Chondrocyte (in vitro differentiated cells): ENCODE results near the gene SYNJ2. TPM values are rescaled to one million over a fixed set of nuclear protein-coding genes. Genes with fewer than 3 reads are reported as not detected.

ENCODE experiments used
- DNase-seq: peaks from one replicate; pipeline ENCODE4 v3.0.0; 2021; ENCODE audit warnings: mixed read lengths, low spot score
- H3K27ac Mint-ChIP-seq: one replicate; pipeline ENCODE4 v1.8.0; 2021; ENCODE audit warnings: mild to moderate bottlenecking, moderate library complexity, mixed read lengths; ENCODE audit not compliant: unreplicated experiment
- H3K27me3 Mint-ChIP-seq: 2 replicates; pipeline ENCODE4 v1.8.0; 2021; ENCODE audit warnings: low read depth, mixed read lengths
- H3K36me3 Mint-ChIP-seq: 2 replicates; pipeline ENCODE4 v1.8.0; 2021; ENCODE audit warnings: low read depth, mixed read lengths
- H3K4me1 Mint-ChIP-seq: 2 replicates; pipeline ENCODE4 v1.8.0; 2021; ENCODE audit warnings: low read depth, mild to moderate bottlenecking, mixed read lengths
- H3K4me3 Mint-ChIP-seq: one replicate; pipeline ENCODE4 v1.8.0; 2021; ENCODE audit warnings: mild to moderate bottlenecking, moderate library complexity, mixed read lengths; ENCODE audit not compliant: unreplicated experiment
- H3K9me3 Mint-ChIP-seq: 2 replicates; pipeline ENCODE4 v1.8.0; 2021; ENCODE audit warnings: low read depth, mixed read lengths
- total RNA-seq: library from RNA; stranded (reverse); gene quantifications from 3 replicates; pipeline ENCODE4 v1.2.1, GENCODE V29; 2021
- TF ChIP-seq, protein P1 (sequence below): fragments of 200-600 bp; sonication (generic); IDR thresholded peaks from 2 replicates; pipeline ENCODE4 v1.5.0; 2021; ENCODE audit warnings: antibody characterized with exemption, mild to moderate bottlenecking, moderate library complexity

The SYNJ2 gene
- total RNA-seq, 1 donor from 2014 or later: 53.1 TPM

DNA sequence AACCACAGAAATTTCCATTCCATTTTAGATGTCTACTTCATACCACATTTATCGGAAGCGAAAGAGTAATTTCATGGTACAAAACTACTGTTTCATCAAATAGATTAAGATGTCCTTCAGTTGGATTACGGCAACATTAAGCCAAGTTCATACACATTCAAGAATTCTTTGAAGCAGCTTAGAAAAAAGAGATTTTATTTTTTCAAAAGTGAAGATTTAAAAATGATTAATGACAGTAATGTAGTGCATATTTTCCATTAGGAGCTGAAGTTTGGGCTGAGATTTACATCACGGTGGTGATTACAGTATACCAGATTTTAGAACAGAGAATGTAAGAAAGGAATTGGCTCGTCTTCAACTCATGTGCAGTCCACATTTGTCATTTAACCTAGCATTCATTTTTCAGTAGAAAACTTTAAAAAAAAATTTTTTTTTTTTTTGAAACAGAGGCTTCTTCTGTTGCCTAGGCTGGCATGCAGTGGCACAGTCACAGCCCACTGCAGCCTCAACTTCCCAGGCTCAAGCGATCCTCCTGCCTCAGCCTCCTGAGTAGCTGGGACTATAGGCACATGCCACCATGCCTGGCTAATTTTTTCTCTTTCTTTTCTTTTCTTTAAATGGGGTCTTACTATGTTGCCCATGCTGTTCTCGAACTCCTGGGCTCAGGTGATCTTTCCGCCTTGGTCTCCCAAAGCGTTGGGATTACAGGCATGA, 1.9 kb downstream of the SYNJ2 start:
- no peaks in the 10 kb centered on the region for H3K9me3 Mint-ChIP-seq
- H3K27me3 Mint-ChIP-seq: no peaks in the 10 kb centered on the region
- H3K27ac Mint-ChIP-seq: peak overlapping the region; percentile 76
- peaks cover 46% of the 10 kb centered on the region for H3K4me1 Mint-ChIP-seq
- DNase-seq: no peak
- peak overlapping the region; percentile 87 for H3K4me3 Mint-ChIP-seq
- no peaks in the 10 kb centered on the region for H3K36me3 Mint-ChIP-seq
- TF ChIP-seq, protein P1, sequence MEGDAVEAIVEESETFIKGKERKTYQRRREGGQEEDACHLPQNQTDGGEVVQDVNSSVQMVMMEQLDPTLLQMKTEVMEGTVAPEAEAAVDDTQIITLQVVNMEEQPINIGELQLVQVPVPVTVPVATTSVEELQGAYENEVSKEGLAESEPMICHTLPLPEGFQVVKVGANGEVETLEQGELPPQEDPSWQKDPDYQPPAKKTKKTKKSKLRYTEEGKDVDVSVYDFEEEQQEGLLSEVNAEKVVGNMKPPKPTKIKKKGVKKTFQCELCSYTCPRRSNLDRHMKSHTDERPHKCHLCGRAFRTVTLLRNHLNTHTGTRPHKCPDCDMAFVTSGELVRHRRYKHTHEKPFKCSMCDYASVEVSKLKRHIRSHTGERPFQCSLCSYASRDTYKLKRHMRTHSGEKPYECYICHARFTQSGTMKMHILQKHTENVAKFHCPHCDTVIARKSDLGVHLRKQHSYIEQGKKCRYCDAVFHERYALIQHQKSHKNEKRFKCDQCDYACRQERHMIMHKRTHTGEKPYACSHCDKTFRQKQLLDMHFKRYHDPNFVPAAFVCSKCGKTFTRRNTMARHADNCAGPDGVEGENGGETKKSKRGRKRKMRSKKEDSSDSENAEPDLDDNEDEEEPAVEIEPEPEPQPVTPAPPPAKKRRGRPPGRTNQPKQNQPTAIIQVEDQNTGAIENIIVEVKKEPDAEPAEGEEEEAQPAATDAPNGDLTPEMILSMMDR: no peak

DNA sequence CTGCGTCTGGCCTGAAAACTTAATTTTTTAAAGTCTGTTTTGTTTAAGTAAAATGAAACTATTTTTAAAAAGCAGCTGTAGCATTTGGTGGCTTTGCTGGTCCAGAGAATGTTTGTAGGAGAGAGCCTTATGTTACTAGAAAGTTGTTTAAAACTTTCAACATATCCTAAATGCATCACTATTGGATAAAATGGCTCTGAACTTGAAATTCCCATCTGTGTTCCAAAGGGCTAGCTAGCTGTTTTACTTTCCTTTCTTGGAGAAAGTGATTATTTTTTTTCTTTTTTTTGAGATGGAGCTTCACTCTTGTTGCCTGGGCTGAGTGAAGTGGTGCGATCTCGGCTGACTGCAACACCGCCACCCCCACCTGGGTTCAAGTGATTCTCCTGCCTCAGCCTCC, 2.5 kb downstream of the SYNJ2 start:
- peaks cover 52% of the 10 kb centered on the region for H3K4me1 Mint-ChIP-seq
- TF ChIP-seq, protein P1: no peak
- H3K27ac Mint-ChIP-seq: peak overlapping the region; percentile 76
- peak overlapping the region; percentile 57 for H3K4me3 Mint-ChIP-seq
- H3K27me3 Mint-ChIP-seq: no peaks in the 10 kb centered on the region
- DNase-seq: peak; percentile 28
- H3K36me3 Mint-ChIP-seq: no peaks in the 10 kb centered on the region
- H3K9me3 Mint-ChIP-seq: no peaks in the 10 kb centered on the region

DNA sequence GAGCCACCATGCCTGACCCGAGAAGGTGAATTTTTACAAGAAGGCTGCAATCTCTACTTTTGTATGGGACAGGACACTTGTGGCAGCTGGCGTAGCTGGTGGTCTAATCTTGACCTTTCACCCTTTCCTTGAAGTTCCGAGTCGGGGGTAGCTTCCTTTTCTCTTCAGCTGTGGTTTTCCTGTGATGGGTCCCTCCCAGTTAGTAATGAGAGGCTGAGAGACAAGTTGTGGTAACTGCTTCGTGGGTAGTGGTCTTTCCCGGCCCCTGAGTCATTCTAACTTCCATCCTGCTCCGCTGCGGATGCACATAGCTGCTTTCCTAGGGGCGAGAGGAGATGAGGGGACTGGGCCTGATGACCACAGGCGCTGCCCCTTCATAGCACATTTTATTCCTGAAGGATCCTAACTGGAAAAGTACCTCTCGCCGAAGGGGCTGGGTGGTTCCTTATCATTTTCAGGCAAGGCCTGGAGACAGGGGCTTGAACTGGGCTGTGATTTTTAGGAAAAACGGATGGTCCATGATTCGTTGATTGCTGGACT, 3.1 kb downstream of the SYNJ2 start:
- Mint-ChIP-seq H3K27me3 (no peaks in the 10 kb centered on the region), H3K9me3 (no peaks in the 10 kb centered on the region), H3K4me1 (peaks cover 58% of the 10 kb centered on the region), H3K27ac (no peak overlapping the region), H3K36me3 (no peaks in the 10 kb centered on the region), H3K4me3 (no peak overlapping the region)
- TF ChIP-seq, protein P1: no peak
- DNase-seq: peak; percentile 15

DNA sequence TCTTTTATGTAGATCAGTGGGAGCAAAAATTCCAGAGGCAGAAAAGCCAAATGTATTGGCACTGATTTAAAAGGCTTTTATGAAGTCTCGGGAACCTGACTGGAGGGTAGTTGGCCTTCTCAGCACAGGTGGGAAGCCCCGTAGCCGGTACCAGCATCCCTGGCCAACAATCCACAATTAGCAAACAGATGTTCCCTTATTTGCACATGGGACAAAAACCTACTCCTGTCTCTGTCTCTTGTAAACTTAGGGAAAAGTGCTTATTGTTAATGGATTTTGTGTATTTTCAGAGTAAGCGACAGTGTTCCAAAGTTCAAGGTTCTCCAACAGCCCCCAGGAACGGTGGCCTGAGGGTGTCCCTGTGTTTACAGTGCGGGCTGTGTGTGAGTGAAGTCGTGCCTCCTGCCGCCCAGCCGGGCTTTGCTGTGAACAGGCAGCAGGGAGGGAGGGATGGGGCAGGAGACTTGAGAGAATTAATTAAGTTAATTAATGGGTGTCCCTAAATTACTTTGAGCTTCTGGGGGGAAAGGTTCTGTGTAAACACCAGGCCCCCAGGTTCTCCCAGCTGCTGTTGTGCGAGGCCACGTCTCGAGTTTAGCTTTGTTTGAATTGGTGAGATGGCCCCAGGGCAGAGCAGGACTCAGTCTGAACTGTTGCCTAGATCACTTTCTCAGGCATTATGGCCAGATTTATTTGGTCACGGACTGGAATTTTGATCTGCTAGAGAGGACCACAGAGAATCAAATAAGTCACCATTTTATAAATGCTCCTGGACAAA, 3.9 kb downstream of the SYNJ2 start:
- Mint-ChIP-seq H3K4me3 (peak overlapping the region; percentile 35), H3K27ac (peak overlapping the region; percentile 74), H3K4me1 (peaks cover 66% of the 10 kb centered on the region), H3K27me3 (no peaks in the 10 kb centered on the region), H3K9me3 (no peaks in the 10 kb centered on the region), H3K36me3 (no peaks in the 10 kb centered on the region)
- DNase-seq: peak; percentile 54
- TF ChIP-seq, protein P1: no peak
